Panc1 (cell line): ENCODE data around the gene RCN2. TPM values are rescaled to one million over a fixed set of nuclear protein-coding genes. Genes with fewer than 3 reads are reported as not detected.

Experiments
- ATAC-seq: fragments of 200-7000 bp; cut with Tn5 transposase; 2 replicates; pipeline ENCODE4 v1.9.1; 2020; ENCODE audit warnings: mild to moderate bottlenecking, moderate library complexity
- BruUV-seq: library from RNA; stranded (reverse); fragments of 400-500 nt; replicated peaks from 2 replicates; lab custom pipeline; 2021; lab: Mats Ljungman, UMichigan
- CTCF ChIA-PET: fragments of 300-600 bp; sonication (Branson Sonifier 250); formaldehyde crosslinking; loops from one replicate; lab custom pipeline; 2022; ENCODE audit warnings: antibody characterized with exemption; lab: Charles Lee
- POLR2A ChIA-PET: fragments of 300-600 bp; sonication (Branson Sonifier 250); formaldehyde crosslinking; loops from one replicate; lab custom pipeline; 2022; ENCODE audit warnings: antibody characterized with exemption; lab: Charles Lee
- DNase-seq: peaks from one replicate; pipeline ENCODE4 v3.0.0-alpha.2; 2010; ENCODE audit warnings: low read depth, low spot score
- H3K27ac ChIP-seq: 2 replicates; pipeline ENCODE4 v1.5.1; 2011; ENCODE audit warnings: mild to moderate bottlenecking, low read length, inconsistent platforms
- H3K27me3 ChIP-seq: fragments of 200-500 bp; sonication (Bioruptor generic); 2 replicates; pipeline ENCODE4 v1.6.0; 2014; ENCODE audit warnings: low read length, inconsistent platforms; ENCODE audit not compliant: control insufficient read depth, insufficient read depth
- H3K36me3 ChIP-seq: fragments of 200-500 bp; sonication (Bioruptor generic); 2 replicates; pipeline ENCODE4 v1.5.1; 2014; ENCODE audit warnings: inconsistent platforms, mild to moderate bottlenecking, low read length, moderate library complexity; ENCODE audit not compliant: control insufficient read depth, insufficient read depth
- H3K4me1 ChIP-seq: 2 replicates; pipeline ENCODE4 v1.5.1; 2011; ENCODE audit warnings: inconsistent platforms, mild to moderate bottlenecking, low read length, moderate library complexity; ENCODE audit not compliant: control insufficient read depth, insufficient read depth
- H3K4me3 ChIP-seq, 2 experiments: 2 replicates each; pipeline ENCODE4 v1.5.1; 2011 to 2012; ENCODE audit warnings: low read depth in 2 of 2, low read length in 2 of 2, mild to moderate bottlenecking in 2 of 2, inconsistent platforms in 1 of 2, moderate library complexity in 1 of 2
- H3K9me3 ChIP-seq: fragments of 200-500 bp; sonication (Bioruptor generic); 2 replicates; pipeline ENCODE4 v1.5.1; 2014; ENCODE audit warnings: low read depth, mild to moderate bottlenecking, inconsistent platforms, low read length, moderate library complexity; ENCODE audit not compliant: control insufficient read depth, insufficient read depth
- CTCF ChIP-seq: fragments of 450-650 bp; IDR thresholded peaks from 2 replicates; pipeline ENCODE4 v1.5.1; 2017; ENCODE audit warnings: mild to moderate bottlenecking
- POLR2AphosphoS5 ChIP-seq: IDR thresholded peaks from 2 replicates; pipeline ENCODE4 v1.6.1; 2012; ENCODE audit warnings: mild to moderate bottlenecking, low read depth, low read length, moderate library complexity
- REST ChIP-seq, 2 experiments: IDR thresholded peaks; 2 replicates each; pipeline ENCODE4 v1.6.1; 2011 to 2012; ENCODE audit warnings: low read depth in 2 of 2, control low read depth in 1 of 2, low read length in 1 of 2, mild to moderate bottlenecking in 1 of 2, moderate library complexity in 1 of 2; ENCODE audit not compliant: insufficient read depth in 1 of 2
- SIN3A ChIP-seq: IDR thresholded peaks from 2 replicates; pipeline ENCODE4 v1.6.1; 2012; ENCODE audit warnings: low read depth, mild to moderate bottlenecking, low read length, moderate library complexity, borderline replicate concordance; ENCODE audit not compliant: insufficient read depth
- TCF7L2 ChIP-seq: IDR thresholded peaks from 2 replicates; pipeline ENCODE4 v1.6.1; 2011; ENCODE audit warnings: mild to moderate bottlenecking, low read depth, low read length, inconsistent platforms
- in situ Hi-C: cut with HindIII; loops from 2 replicates; pipeline ENCODE4 v1.10.0; 2016; ENCODE audit warnings: low sequenced_read_pairs, low pct_unique_long_range_greater_than_20kb
- intact Hi-C: fragments of 100-400 bp; cut with micrococcal nuclease; formaldehyde crosslinking; loops from one replicate; pipeline ENCODE4 v1.10.0; 2022; ENCODE audit not compliant: unreplicated experiment
- total RNA-seq: library from RNA; stranded (reverse); gene quantifications from one replicate; pipeline ENCODE4 v1.2.1, GENCODE V29; 2021; ENCODE audit not compliant: unreplicated experiment

The RCN2 gene
- total RNA-seq, 1 experiment from 2014 or later: 60.7 TPM

- TF ChIP-seq TCF7L2 (0 out of 2 replicates have a peak, but pooled peaks have one; percentile 34), CTCF (no peak), SIN3A (peak; percentile 90; the same call in 1 of the 2 replicates), POLR2AphosphoS5 (peak; percentile 66)
- DNase-seq (peak; percentile 59), ATAC-seq (peak; percentile 95)
- ChIA-PET POLR2A (no interaction called here), CTCF (no interaction called here)
- peak within 1 kb of the TSS; percentile 93 for H3K27ac ChIP-seq
- no peaks in the 10 kb centered on the region for H3K9me3 ChIP-seq
- H3K4me1 ChIP-seq: peaks cover 18% of the 10 kb centered on the region
- intact Hi-C loops (no loop called here), in situ Hi-C loops (no loop called here)
- peak within 1 kb of the TSS; percentile 79 to 86 for H3K4me3 ChIP-seq
- H3K27me3 ChIP-seq: no peaks in the 10 kb centered on the region
- no peaks in the 10 kb centered on the region for H3K36me3 ChIP-seq
- no TSS peak for BruUV-seq
These were observed 26.3 kb upstream of the RCN2 start, which contains the start of gene SCAPER for GRCh38 chr15:76905013-76905839. SCAPER (minus strand) TSS chr15:76905340; CDS start chr15:76883817, 21,523 bp downstream.

GRCh38 chr15:76905855-76906254, 25.7 kb upstream of the RCN2 start:
- H3K27me3 ChIP-seq: no peaks in the 10 kb centered on the region
- H3K27ac ChIP-seq: peak overlapping the region; percentile 93
- in situ Hi-C loops: no loop called here
- ATAC-seq: no peak
- ChIA-PET CTCF (no interaction called here), POLR2A (no interaction called here)
- peaks cover 18% of the 10 kb centered on the region for H3K4me1 ChIP-seq
- DNase-seq: no peak
- BruUV-seq: no TSS peak
- peak overlapping the region; percentile 79 to 86 for H3K4me3 ChIP-seq
- H3K9me3 ChIP-seq: no peaks in the 10 kb centered on the region
- no peak for TF ChIP-seq CTCF
- no peak for TF ChIP-seq SIN3A
- TF ChIP-seq TCF7L2: no peak
- no peak for TF ChIP-seq REST (IDR thresholded peaks at IDR 0.05; ENCODE audit: insufficient read depth in 1 of 2, low read depth in 2 of 2, low read length in 1 of 2)
- TF ChIP-seq POLR2AphosphoS5: no peak
- intact Hi-C loops: no loop called here
- H3K36me3 ChIP-seq: no peaks in the 10 kb centered on the region
